HG03565 (cell line): ENCODE results near the gene IFNLR1.

Source experiments
- ATAC-seq: cut with Tn5 transposase; IDR thresholded peaks from one replicate; pipeline ENCODE4 v1.9.1; 2021; ENCODE audit warnings: mild to moderate bottlenecking, moderate library complexity; ENCODE audit not compliant: unreplicated experiment

IFNLR1 gene

GRCh38 chr1:24108334-24109165, 78.5 kb downstream of the IFNLR1 start:
- ATAC-seq, result no peak

GRCh38 chr1:24107462-24108138, 79.5 kb downstream of the IFNLR1 start:
- no peak for ATAC-seq

GRCh38 chr1:24105368-24106160, 81.5 kb downstream of the IFNLR1 start:
- ATAC-seq, result no peak

GRCh38 chr1:24104854-24105253, 82.2 kb downstream of the IFNLR1 start:
- ATAC-seq, result no peak
